SK-N-SH (cell line): ENCODE results near the gene SERPINE2. TPM values are rescaled to one million over a fixed set of nuclear protein-coding genes. Genes with fewer than 3 reads are reported as not detected.

Experiments used
- CTCF ChIA-PET: fragments of 300-600, 350-600 bp; formaldehyde crosslinking; extraction: SDS; loops from one replicate; lab custom pipeline; 2021; lab: Yijun Ruan, JAX
- POLR2A ChIA-PET: fragments of 350-600 bp; sonication (Branson Sonifier 250); formaldehyde crosslinking; extraction: SDS; loops from one replicate; lab custom pipeline; 2020; ENCODE audit warnings: antibody characterized with exemption, inconsistent platforms; lab: Yijun Ruan, JAX
- DNase-seq: peaks from one replicate; pipeline ENCODE4 v3.0.0; 2012
- H2AFZ ChIP-seq: fragments of 200-600 bp; sonication (generic); 2 replicates; pipeline ENCODE4 v1.8.1; 2016; ENCODE audit warnings: antibody characterized with exemption, mild to moderate bottlenecking, low read depth
- H3F3A ChIP-seq: fragments of 200-600 bp; sonication (generic); replicated peaks from 2 replicates; pipeline ENCODE3; 2016; ENCODE audit warnings: antibody characterized with exemption, mild to moderate bottlenecking; ENCODE audit not compliant: insufficient read depth
- H3K27ac ChIP-seq, 2 experiments: fragments of 200-500 bp in 1 of 2; fragments of 200-600 bp in 1 of 2; sonication (Bioruptor generic) in 1 of 2; sonication (generic), shearing (Covaris generic) in 1 of 2; 2 replicates each; pipeline versions ENCODE4 v1.5.1 to v1.6.1; 2014 to 2016; ENCODE audit warnings: low read depth in 2 of 2, inconsistent platforms in 1 of 2, low read length in 1 of 2, mild to moderate bottlenecking in 1 of 2, mixed read lengths in 1 of 2
- H3K27me3 ChIP-seq: fragments of 200-600 bp; sonication (generic), shearing (Covaris generic); 2 replicates; pipeline ENCODE4 v1.6.1; 2016; ENCODE audit warnings: mixed run types; ENCODE audit not compliant: insufficient read depth
- H3K36me3 ChIP-seq, 2 experiments: fragments of 200-500 bp in 1 of 2; fragments of 200-600 bp in 1 of 2; sonication (Bioruptor generic) in 1 of 2; sonication (generic) in 1 of 2; replicated peaks in 1 of 2; 2 replicates each; pipeline versions ENCODE3 to v1.5.1; 2014 to 2016; ENCODE audit warnings: low read length in 1 of 2, mild to moderate bottlenecking in 1 of 2; ENCODE audit not compliant: insufficient read depth in 2 of 2, control insufficient read depth in 1 of 2
- H3K4me1 ChIP-seq, 2 experiments: fragments of 200-500 bp in 1 of 2; fragments of 200-600 bp in 1 of 2; sonication (Bioruptor generic) in 1 of 2; sonication (generic), shearing (Covaris generic) in 1 of 2; 2 replicates each; pipeline versions ENCODE4 v1.5.1 to v1.6.1; 2014 to 2016; ENCODE audit warnings: low read depth in 1 of 2, low read length in 1 of 2, mixed run types in 1 of 2; ENCODE audit not compliant: insufficient read depth in 2 of 2, control insufficient read depth in 1 of 2
- H3K4me2 ChIP-seq: fragments of 200-600 bp; sonication (generic), shearing (Covaris generic); 2 replicates; pipeline ENCODE4 v1.6.1; 2017; ENCODE audit warnings: mixed run types
- H3K4me3 ChIP-seq, 2 experiments: fragments of 200-500 bp in 1 of 2; fragments of 200-600 bp in 1 of 2; sonication (Bioruptor generic) in 1 of 2; sonication (generic), shearing (Covaris generic) in 1 of 2; 2 replicates each; pipeline versions ENCODE4 v1.5.1 to v1.8.1; 2014 to 2016; ENCODE audit warnings: low read depth in 2 of 2, inconsistent platforms in 1 of 2, low read length in 1 of 2, mild to moderate bottlenecking in 1 of 2, mixed read lengths in 1 of 2, moderate library complexity in 1 of 2
- H3K79me2 ChIP-seq: fragments of 200-600 bp; sonication (generic); 2 replicates; pipeline ENCODE4 v1.8.1; 2017; ENCODE audit warnings: mild to moderate bottlenecking; ENCODE audit not compliant: insufficient read depth
- H3K9ac ChIP-seq: fragments of 200-600 bp; sonication (generic); 2 replicates; pipeline ENCODE4 v1.6.1; 2017; ENCODE audit warnings: mixed run types
- H3K9me2 ChIP-seq: fragments of 200-600 bp; sonication (generic); 2 replicates; pipeline ENCODE4 v1.6.1; 2017; ENCODE audit warnings: mixed run types
- H3K9me3 ChIP-seq: fragments of 200-600 bp; sonication (generic); 2 replicates; pipeline ENCODE4 v1.6.1; 2017; ENCODE audit warnings: mixed run types, mild to moderate bottlenecking, moderate library complexity
- H4K20me1 ChIP-seq: fragments of 200-600 bp; sonication (generic); 2 replicates; pipeline ENCODE4 v1.6.1; 2017; ENCODE audit warnings: mild to moderate bottlenecking, mixed run types; ENCODE audit not compliant: insufficient read depth
- EP300 ChIP-seq, 2 experiments: IDR thresholded peaks; 2 replicates each; pipeline versions ENCODE4 v1.4.0 to v1.6.1; 2012; ENCODE audit warnings: borderline replicate concordance in 1 of 2, low read depth in 1 of 2, low read length in 1 of 2
- FOSL2 ChIP-seq: IDR thresholded peaks from 2 replicates; pipeline ENCODE4 v1.4.0; 2012; ENCODE audit warnings: low read depth, mild to moderate bottlenecking, moderate library complexity, borderline replicate concordance
- FOXM1 ChIP-seq: IDR thresholded peaks from 2 replicates; pipeline ENCODE4 v1.4.0; 2012; ENCODE audit warnings: low read depth, mild to moderate bottlenecking
- GATA2 ChIP-seq: sonication (generic); formaldehyde crosslinking; IDR thresholded peaks from 2 replicates; pipeline ENCODE4 v1.5.0; 2020; ENCODE audit warnings: mild to moderate bottlenecking, missing genetic modification reagents
- JUND ChIP-seq: IDR thresholded peaks from 2 replicates; pipeline ENCODE4 v1.4.0; 2012
- MAX ChIP-seq: IDR thresholded peaks from 2 replicates; pipeline ENCODE4 v1.4.0; 2012; ENCODE audit warnings: low read depth
- MEF2A ChIP-seq: IDR thresholded peaks from 2 replicates; pipeline ENCODE4 v1.4.0; 2012; ENCODE audit warnings: low read depth, borderline replicate concordance
- MXI1 ChIP-seq: IDR thresholded peaks from 2 replicates; pipeline ENCODE4 v1.6.1; 2012; ENCODE audit warnings: mild to moderate bottlenecking, low read depth, low read length, improper control_type of control experiment
- NRF1 ChIP-seq: IDR thresholded peaks from 2 replicates; pipeline ENCODE4 v1.6.1; 2012; ENCODE audit warnings: low read depth, mild to moderate bottlenecking, low read length
- PBX3 ChIP-seq: IDR thresholded peaks from 2 replicates; pipeline ENCODE4; 2012
- POLR2AphosphoS5 ChIP-seq: IDR thresholded peaks from 2 replicates; pipeline ENCODE4 v1.6.1; 2012; ENCODE audit warnings: low read depth, low read length
- RXRA ChIP-seq: IDR thresholded peaks from 2 replicates; pipeline ENCODE4 v1.4.0; 2012; ENCODE audit warnings: low read depth, mild to moderate bottlenecking, borderline replicate concordance
- SIN3A ChIP-seq: IDR thresholded peaks from 2 replicates; pipeline ENCODE4 v1.6.1; 2012; ENCODE audit warnings: low read depth, mild to moderate bottlenecking, low read length, moderate library complexity, borderline replicate concordance
- TAF1 ChIP-seq: IDR thresholded peaks from 2 replicates; pipeline ENCODE4 v1.6.1; 2012; ENCODE audit warnings: low read depth, mild to moderate bottlenecking, low read length, moderate library complexity, borderline replicate concordance
- TEAD4 ChIP-seq: IDR thresholded peaks from 2 replicates; pipeline ENCODE4 v1.4.0; 2012; ENCODE audit warnings: mild to moderate bottlenecking, borderline replicate concordance; ENCODE audit not compliant: insufficient read depth
- YY1 ChIP-seq: IDR thresholded peaks from 2 replicates; pipeline ENCODE4 v1.4.0; 2012; ENCODE audit warnings: low read depth, mild to moderate bottlenecking
- whole genome bisulfite sequencing: methylation state at CpG from one replicate; pipeline ENCODE4 v1.1.6; 2017; ENCODE audit warnings: low lambda C conversion rate; 5-methylcytosine and 5-hydroxymethylcytosine counted together
- polyA plus RNA-seq, 3 experiments: library from polyadenylated mRNA; depleted of rRNA; stranded (reverse); fragments of >200 nt; gene quantifications; 2 replicates each; pipeline ENCODE4 v1.2.3, GENCODE V29; 2012
- TF ChIP-seq, protein P1 (sequence below): fragments of 200-600 bp; sonication (generic); IDR thresholded peaks from 2 replicates; pipeline ENCODE4 v1.6.1; 2017; ENCODE audit warnings: antibody characterized with exemption, mild to moderate bottlenecking, moderate library complexity
- TF ChIP-seq, protein P2 (sequence below): IDR thresholded peaks from 2 replicates; pipeline ENCODE4 v1.6.1; 2012; ENCODE audit warnings: mild to moderate bottlenecking, low read depth, low read length, moderate library complexity

SERPINE2 gene
- polyA plus RNA-seq, 1 of the 3 experiments (the other 2 are of a cell fraction), result 249 TPM

- Histone ChIP-seq H3K27ac (no peak overlapping the region), H3K27me3 (no peaks in the 10 kb centered on the region), H4K20me1 (peaks cover 41% of the 10 kb centered on the region), H2AFZ (no peak overlapping the region), H3K4me3 (no peak overlapping the region), H3K4me2 (no peak overlapping the region), H3K79me2 (peaks cover 75% of the 10 kb centered on the region), H3K9me2 (no peaks in the 10 kb centered on the region), H3F3A (no peaks in the 10 kb centered on the region), H3K36me3 (peaks cover 0 to 10% of the 10 kb centered on the region in 2 experiments), H3K9me3 (no peaks in the 10 kb centered on the region), H3K4me1 (peaks cover 0 to 16% of the 10 kb centered on the region in 2 experiments; a peak in 2 of 4 replicates), H3K9ac (no peak overlapping the region)
- ChIA-PET POLR2A (no interaction called here), CTCF (no interaction called here)
- DNase-seq, result no peak
- WGBS, result 92% methylated on average over 7 of the region's 7 CpGs
- no peak for TF ChIP-seq FOSL2
- TF ChIP-seq RXRA, result no peak
- no peak for TF ChIP-seq PBX3
- no peak for TF ChIP-seq MXI1
- TF ChIP-seq, protein P1, sequence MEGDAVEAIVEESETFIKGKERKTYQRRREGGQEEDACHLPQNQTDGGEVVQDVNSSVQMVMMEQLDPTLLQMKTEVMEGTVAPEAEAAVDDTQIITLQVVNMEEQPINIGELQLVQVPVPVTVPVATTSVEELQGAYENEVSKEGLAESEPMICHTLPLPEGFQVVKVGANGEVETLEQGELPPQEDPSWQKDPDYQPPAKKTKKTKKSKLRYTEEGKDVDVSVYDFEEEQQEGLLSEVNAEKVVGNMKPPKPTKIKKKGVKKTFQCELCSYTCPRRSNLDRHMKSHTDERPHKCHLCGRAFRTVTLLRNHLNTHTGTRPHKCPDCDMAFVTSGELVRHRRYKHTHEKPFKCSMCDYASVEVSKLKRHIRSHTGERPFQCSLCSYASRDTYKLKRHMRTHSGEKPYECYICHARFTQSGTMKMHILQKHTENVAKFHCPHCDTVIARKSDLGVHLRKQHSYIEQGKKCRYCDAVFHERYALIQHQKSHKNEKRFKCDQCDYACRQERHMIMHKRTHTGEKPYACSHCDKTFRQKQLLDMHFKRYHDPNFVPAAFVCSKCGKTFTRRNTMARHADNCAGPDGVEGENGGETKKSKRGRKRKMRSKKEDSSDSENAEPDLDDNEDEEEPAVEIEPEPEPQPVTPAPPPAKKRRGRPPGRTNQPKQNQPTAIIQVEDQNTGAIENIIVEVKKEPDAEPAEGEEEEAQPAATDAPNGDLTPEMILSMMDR, result no peak
- TF ChIP-seq MEF2A, result no peak
- TF ChIP-seq, protein P2, sequence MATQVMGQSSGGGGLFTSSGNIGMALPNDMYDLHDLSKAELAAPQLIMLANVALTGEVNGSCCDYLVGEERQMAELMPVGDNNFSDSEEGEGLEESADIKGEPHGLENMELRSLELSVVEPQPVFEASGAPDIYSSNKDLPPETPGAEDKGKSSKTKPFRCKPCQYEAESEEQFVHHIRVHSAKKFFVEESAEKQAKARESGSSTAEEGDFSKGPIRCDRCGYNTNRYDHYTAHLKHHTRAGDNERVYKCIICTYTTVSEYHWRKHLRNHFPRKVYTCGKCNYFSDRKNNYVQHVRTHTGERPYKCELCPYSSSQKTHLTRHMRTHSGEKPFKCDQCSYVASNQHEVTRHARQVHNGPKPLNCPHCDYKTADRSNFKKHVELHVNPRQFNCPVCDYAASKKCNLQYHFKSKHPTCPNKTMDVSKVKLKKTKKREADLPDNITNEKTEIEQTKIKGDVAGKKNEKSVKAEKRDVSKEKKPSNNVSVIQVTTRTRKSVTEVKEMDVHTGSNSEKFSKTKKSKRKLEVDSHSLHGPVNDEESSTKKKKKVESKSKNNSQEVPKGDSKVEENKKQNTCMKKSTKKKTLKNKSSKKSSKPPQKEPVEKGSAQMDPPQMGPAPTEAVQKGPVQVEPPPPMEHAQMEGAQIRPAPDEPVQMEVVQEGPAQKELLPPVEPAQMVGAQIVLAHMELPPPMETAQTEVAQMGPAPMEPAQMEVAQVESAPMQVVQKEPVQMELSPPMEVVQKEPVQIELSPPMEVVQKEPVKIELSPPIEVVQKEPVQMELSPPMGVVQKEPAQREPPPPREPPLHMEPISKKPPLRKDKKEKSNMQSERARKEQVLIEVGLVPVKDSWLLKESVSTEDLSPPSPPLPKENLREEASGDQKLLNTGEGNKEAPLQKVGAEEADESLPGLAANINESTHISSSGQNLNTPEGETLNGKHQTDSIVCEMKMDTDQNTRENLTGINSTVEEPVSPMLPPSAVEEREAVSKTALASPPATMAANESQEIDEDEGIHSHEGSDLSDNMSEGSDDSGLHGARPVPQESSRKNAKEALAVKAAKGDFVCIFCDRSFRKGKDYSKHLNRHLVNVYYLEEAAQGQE, result no peak
- TF ChIP-seq POLR2AphosphoS5, result no peak
- no peak for TF ChIP-seq TEAD4
- no peak for TF ChIP-seq MAX
- no peak for TF ChIP-seq GATA2 (CRISPR knock-in tag)
- no peak for TF ChIP-seq TAF1
- TF ChIP-seq SIN3A, result no peak
- no peak for TF ChIP-seq FOXM1
- no peak for TF ChIP-seq NRF1
- no peak for TF ChIP-seq JUND
- TF ChIP-seq EP300 (IDR thresholded peaks at IDR 0.05; ENCODE audit: borderline replicate concordance in 1 of 2, low read depth in 1 of 2, low read length in 1 of 2), result no peak
- TF ChIP-seq YY1, result no peak
Measured at GRCh38 chr2:224030786-224031185, 8.3 kb downstream of the SERPINE2 start.
